Mesodermal cell (in vitro differentiated cells): ENCODE measurements around the gene PROK2.

Source experiments
- H3K27ac ChIP-seq: 2 replicates; pipeline ENCODE4 v1.7.0; 2013; ENCODE audit warnings: mild to moderate bottlenecking, low read depth, low read length, moderate library complexity; ENCODE audit not compliant: severe bottlenecking
- H3K36me3 ChIP-seq: 2 replicates; pipeline ENCODE4 v1.7.1; 2013; ENCODE audit warnings: mild to moderate bottlenecking, low read length, moderate library complexity; ENCODE audit not compliant: control insufficient read depth, insufficient read depth
- H3K4me1 ChIP-seq: one replicate; pipeline ENCODE4 v1.7.1; 2013; ENCODE audit warnings: mild to moderate bottlenecking, low read length; ENCODE audit not compliant: insufficient read depth, control insufficient read depth, poor library complexity, severe bottlenecking
- H3K4me3 ChIP-seq: 2 replicates; pipeline ENCODE4 v1.7.0; 2013; ENCODE audit warnings: low read length, control low read depth, mild to moderate bottlenecking; ENCODE audit not compliant: insufficient read depth, poor library complexity, severe bottlenecking; ENCODE audit errors: extremely low read depth
- H3K9me3 ChIP-seq: 2 replicates; pipeline ENCODE4 v1.7.1; 2013; ENCODE audit warnings: mild to moderate bottlenecking, low read length, moderate library complexity; ENCODE audit not compliant: control insufficient read depth
- WGBS, 2 experiments: methylation state at CpG; one replicate each; pipeline ENCODE4 v1.1.5; 2013; ENCODE audit warnings: missing lambda C conversion rate in 2 of 2; ENCODE audit not compliant: insufficient coverage in 2 of 2; 5-methylcytosine and 5-hydroxymethylcytosine counted together

PROK2 gene

DNA sequence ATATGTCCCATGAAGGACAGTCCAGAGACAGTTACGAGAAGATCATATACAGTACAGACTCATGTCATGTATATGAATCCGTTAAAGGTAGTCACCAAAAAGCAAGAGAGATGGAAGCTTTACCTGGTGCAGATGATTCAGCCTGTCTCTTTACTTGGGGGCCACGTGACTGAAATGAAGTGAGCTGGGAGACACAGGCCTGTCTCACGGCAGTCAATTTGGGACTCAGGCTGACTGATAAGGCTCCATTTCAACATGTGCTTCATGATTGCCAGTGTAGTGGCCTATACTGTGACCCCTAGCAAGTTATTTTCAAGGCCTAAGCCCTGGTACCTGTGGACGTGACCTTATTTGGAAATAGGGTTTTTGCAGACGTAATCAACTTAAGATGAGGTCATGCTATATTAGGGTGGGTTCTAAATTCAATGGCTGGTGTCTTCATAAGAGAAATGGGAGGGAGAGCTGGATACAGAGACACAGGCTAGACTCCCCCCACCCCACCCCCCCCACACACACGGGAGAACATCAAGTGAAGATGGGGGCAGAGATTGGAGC is 3.0 kb upstream of the PROK2 start:
- Histone ChIP-seq H3K36me3 (no peaks in the 10 kb centered on the region), H3K27ac (no peak overlapping the region), H3K9me3 (no peaks in the 10 kb centered on the region), H3K4me1 (no peaks in the 10 kb centered on the region), H3K4me3 (no peak overlapping the region)
- WGBS, 2 experiments, result 82 to 97% methylated on average over 4 to 6 of the region's 7 CpGs

DNA sequence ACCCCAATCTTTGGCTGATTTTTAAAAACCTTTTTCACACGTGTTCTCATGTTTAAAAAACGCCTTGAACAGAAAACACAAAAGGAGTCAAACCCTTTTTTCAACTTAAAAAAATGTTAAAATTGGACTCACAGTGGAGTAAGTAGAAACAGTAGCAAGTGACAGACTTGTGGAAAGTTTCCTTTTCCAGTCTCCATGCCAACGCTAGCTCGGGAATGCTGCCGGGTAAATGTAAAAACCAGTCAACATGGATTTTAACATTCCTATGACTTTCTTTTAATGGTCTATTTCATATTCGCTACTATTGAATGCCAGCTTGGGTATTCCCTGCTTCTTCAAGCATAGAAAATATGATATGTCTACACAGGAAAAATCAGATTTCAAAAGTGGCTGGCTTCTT is 1.6 kb upstream of the PROK2 start:
- Histone ChIP-seq H3K27ac (no peak overlapping the region), H3K4me1 (no peaks in the 10 kb centered on the region), H3K4me3 (no peak overlapping the region), H3K9me3 (no peaks in the 10 kb centered on the region), H3K36me3 (no peaks in the 10 kb centered on the region)
- 38 to 61% methylated on average over 3 of the region's 6 CpGs for WGBS, 2 experiments

DNA sequence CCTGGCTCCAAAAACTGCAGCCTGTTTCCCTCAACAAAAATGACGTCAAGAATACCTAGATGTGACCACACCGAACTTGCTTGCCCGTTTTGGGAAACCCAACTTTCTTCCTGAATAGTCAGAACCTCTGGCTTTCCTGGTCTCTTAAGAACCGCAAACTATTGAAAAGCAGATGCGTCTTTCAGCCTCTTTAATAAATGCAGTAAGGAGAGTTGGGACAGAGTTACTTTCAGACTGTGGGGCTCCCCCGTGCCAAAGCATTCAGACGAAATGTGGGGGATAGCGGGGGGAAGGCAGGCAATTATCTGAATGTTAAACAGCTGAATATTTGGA is 1.2 kb upstream of the PROK2 start:
- Histone ChIP-seq H3K27ac (no peak overlapping the region), H3K9me3 (no peaks in the 10 kb centered on the region), H3K4me3 (no peak overlapping the region), H3K36me3 (no peaks in the 10 kb centered on the region), H3K4me1 (no peaks in the 10 kb centered on the region)
- WGBS, 2 experiments, result 30 to 41% methylated on average over 8 of the region's 8 CpGs

DNA sequence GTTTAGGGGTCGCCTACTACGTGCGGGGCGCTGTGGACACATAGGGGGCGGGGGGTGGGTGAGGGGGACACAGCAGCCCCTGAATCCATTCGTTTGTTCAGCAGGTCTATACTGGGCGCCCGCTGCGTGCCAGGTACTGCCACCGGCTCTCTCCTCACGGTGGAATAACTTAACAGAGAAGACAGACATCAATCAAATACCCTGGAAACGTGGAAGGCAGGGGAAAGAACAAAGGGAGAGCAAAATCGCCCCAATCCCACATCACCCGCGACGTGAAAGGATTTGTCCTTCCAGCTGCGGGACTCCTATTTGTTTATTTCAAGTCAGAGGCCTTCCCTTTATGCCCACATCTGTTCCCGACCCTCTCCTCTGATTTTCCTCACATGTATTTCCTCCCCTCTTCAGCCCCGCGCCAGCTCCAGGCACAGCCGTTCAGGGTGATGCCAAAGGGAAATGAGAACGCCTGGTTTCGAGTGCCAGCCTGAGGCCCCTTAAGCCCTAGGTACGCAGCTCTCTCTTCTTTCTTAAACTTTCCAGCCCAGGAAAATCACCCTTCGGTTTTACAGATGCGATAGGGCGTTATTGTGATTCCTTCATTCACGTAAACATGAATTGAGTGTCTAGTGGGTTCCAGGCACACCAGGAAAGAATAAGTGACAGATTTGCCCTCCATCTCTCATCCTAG is 726 bp upstream of the PROK2 start:
- H3K4me3 ChIP-seq, result peak overlapping the region; percentile 27
- no peaks in the 10 kb centered on the region for H3K4me1 ChIP-seq
- no peaks in the 10 kb centered on the region for H3K36me3 ChIP-seq
- WGBS, 2 experiments, result 13 to 23% methylated on average over 17 to 20 of the region's 28 CpGs
- H3K27ac ChIP-seq, result no peak overlapping the region
- H3K9me3 ChIP-seq, result no peaks in the 10 kb centered on the region

DNA sequence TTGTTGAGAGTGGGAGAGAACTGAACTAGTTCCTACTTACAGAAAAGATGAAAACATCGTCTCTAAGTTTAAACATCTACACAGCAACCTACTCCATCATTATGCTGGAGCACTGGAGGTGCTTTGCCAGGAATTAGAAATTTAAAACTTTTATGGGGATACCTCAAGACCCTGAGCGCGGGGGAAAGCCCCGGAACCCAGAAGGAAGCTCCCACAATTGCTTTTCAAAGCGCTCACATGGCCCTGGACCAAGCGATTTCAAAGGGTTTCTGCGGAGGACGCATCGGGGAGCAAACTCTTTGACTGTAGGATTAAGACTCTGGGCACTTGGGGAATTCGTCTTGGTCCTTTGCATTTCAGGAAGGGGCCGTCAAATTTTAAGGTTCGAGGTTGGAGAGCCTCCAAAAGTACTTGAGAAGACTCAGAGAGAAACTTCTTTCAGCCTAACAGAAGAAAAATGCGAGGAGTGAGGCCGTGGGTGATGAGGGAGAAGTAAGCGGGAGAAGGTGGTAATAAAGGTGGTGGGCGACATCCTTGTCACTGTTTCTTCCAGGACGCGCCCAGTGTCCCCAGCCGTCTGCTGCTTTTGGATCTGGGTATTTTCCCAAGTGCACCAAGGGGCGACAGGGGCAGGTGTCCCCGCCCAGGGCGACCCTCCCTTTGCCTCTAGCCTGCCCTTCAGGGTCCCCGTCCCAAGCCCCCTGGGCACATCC is 591 bp downstream of the PROK2 start:
- no peaks in the 10 kb centered on the region for H3K9me3 ChIP-seq
- peak overlapping the region; percentile 27 for H3K4me3 ChIP-seq
- no peak overlapping the region for H3K27ac ChIP-seq
- 1 to 2% methylated on average over 21 of the region's 23 CpGs for WGBS, 2 experiments
- H3K36me3 ChIP-seq, result no peaks in the 10 kb centered on the region
- H3K4me1 ChIP-seq, result no peaks in the 10 kb centered on the region

DNA sequence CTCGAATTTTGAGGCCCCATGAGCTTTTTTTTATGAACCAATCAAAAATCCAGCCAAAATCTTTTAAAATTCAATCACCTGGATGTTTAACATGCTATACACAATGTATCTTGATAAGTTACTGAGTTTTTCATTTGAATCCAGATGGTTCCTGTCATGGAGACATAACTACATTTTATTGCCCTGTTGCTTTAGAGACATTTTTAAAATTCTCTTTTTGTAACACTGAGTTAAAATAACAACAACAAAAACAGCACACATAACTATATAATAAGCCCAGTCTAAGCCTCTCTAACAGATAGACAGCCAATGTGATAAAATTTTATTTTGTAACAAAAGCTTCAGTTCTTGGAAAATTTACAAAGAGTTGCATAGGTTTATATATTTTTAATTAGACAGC is 1.8 kb downstream of the PROK2 start:
- Histone ChIP-seq H3K27ac (no peak overlapping the region), H3K4me3 (no peak overlapping the region), H3K4me1 (no peaks in the 10 kb centered on the region), H3K9me3 (no peaks in the 10 kb centered on the region), H3K36me3 (no peaks in the 10 kb centered on the region)
- 40% methylated on average over 1 of the region's 1 CpG; no CpG with 5 or more reads in 1 of the 2 experiments for WGBS, 2 experiments

DNA sequence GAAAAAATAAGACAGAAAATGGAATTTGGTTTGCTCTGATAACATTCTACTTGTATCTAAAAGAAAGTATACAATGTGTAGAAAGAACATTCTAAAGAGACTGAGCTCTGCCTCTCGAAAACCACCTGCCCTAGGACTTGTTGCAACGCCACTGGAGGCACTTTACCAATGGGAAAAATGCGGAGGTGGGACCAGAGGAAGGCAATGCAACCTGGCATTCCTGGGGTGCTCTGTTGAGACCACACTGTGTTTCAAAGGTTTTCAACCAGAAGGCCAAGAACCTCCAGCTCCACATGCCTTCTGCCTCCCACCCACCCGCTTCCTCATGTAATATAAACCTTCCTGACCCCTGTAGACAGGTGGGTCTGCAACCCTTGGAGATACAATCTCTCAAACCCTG is 4.5 kb downstream of the PROK2 start:
- Histone ChIP-seq H3K36me3 (no peaks in the 10 kb centered on the region), H3K9me3 (no peaks in the 10 kb centered on the region), H3K4me3 (no peak overlapping the region), H3K4me1 (no peaks in the 10 kb centered on the region), H3K27ac (no peak overlapping the region)
- 56 to 80% methylated on average over 3 of the region's 4 CpGs for WGBS, 2 experiments

DNA sequence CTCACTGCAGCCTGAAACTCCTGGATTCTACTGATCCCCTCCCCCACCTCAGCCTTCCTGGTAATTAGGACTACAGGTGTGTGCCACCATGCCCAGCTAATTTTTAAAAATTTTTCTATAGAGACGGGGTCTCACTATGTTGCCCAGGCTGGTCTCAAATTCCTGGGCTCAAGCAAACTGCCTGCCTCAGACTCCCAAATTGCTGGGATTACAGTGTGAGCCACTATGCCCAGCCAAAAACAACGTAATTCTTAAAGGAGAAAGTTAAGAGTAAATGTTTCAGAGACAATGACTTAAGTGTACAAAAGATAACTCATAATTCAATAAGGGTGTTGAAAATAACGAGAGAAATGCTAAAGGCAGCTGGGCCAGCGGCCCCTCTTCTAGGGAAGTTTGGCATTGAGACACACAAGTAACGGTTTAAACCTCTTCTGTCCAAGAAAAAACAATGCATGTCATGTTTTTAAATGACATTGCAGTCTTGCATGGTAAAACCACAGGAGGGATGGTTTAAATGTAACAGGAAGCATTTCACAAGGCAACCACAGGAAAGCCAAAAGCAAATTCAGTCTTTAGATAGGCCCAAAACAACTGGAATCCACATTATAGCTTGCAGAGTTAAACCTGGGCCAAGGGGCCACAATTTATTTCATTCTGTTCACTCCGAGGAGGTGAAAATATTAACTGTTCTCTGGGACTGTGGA is 5.1 kb downstream of the PROK2 start:
- H3K4me1 ChIP-seq, result no peaks in the 10 kb centered on the region
- no peak overlapping the region for H3K4me3 ChIP-seq
- no peaks in the 10 kb centered on the region for H3K36me3 ChIP-seq
- WGBS, 2 experiments, result 70 to 83% methylated on average over 1 to 2 of the region's 6 CpGs
- no peaks in the 10 kb centered on the region for H3K9me3 ChIP-seq
- no peak overlapping the region for H3K27ac ChIP-seq

DNA sequence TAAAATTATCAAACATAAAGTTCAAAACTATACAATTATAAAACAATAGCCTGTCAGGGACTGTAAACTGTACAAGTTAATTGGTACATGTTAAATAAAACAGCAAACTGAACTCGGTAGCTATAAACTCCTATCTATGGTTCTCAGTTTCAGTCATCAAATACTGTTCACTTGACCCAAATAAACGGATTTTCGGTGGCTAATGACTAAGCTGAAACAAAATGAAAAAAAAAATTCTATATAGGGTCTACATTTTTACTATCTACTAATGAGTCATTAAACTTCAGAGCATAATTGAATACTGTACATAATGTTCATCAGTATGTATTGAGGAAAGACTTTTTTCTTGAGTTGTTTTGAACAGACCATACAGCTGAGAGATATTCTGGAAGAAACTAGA is 6.6 kb downstream of the PROK2 start:
- Histone ChIP-seq H3K9me3 (no peaks in the 10 kb centered on the region), H3K4me3 (no peak overlapping the region), H3K4me1 (no peaks in the 10 kb centered on the region), H3K36me3 (no peaks in the 10 kb centered on the region), H3K27ac (no peak overlapping the region)
- no CpG with 5 or more reads among the region's 3 CpGs for WGBS, 2 experiments

DNA sequence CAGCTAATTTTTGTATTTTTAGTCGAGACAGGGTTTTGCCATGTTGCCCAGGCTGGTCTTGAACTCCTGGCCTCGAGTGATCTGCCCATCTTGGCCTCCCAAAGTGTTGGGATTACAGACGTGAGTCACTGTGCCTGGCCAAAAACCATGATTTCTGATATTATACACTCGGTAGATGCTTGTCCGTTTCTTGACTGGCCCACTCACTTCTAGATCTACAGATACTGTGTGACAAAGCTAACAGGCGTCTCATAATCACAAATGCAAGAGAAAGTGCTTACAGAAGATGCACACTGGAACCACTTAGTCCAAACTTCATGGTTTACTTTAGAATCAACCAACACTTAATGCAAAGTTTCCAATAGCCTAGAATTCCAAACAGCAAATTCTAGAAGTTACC is 8.4 kb downstream of the PROK2 start:
- Histone ChIP-seq H3K36me3 (no peaks in the 10 kb centered on the region), H3K4me1 (no peaks in the 10 kb centered on the region), H3K9me3 (no peaks in the 10 kb centered on the region), H3K4me3 (no peak overlapping the region), H3K27ac (no peak overlapping the region)
- WGBS, 2 experiments, result 61 to 65% methylated on average over 6 of the region's 6 CpGs
